OCI-LY1 (cell line): ENCODE measurements around the gene ARFGAP2.

ENCODE experiments used
- EZH2 ChIP-seq: fragments of 200-600 bp; sonication (generic), shearing (Covaris generic); IDR thresholded peaks from 2 replicates; pipeline ENCODE4 v1.8.0; 2017; ENCODE audit warnings: borderline replicate concordance, mixed run types, mild to moderate bottlenecking, antibody characterized with exemption, low read length, moderate library complexity, mixed read lengths
- TF ChIP-seq, protein P1 (sequence below): fragments of 200-600 bp; sonication (generic), shearing (Covaris generic); IDR thresholded peaks from 2 replicates; pipeline ENCODE4 v1.5.1; 2017; ENCODE audit warnings: mild to moderate bottlenecking, antibody characterized with exemption, low read length, moderate library complexity, mixed read lengths

DNA sequence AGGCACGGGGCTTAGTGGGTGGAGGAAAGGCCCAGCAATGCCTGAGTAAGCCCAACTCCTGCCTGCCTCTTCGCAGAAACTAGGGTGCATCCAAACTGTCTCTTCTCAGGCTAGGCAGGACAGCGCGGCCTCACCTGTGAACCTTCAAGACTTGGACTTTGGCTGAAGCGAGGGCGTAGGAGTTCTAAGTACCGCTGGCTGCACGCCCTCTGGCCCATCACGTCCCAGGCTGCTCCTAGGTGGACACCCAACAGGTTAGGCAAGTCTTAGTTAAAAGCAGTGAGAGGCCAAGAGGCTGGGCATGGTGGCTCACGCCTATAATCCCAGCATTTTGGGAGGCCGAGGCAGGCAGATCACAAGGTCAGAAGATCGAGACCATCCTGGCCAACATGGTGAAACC is 36.3 kb upstream of the ARFGAP2 start:
- TF ChIP-seq, protein P1, sequence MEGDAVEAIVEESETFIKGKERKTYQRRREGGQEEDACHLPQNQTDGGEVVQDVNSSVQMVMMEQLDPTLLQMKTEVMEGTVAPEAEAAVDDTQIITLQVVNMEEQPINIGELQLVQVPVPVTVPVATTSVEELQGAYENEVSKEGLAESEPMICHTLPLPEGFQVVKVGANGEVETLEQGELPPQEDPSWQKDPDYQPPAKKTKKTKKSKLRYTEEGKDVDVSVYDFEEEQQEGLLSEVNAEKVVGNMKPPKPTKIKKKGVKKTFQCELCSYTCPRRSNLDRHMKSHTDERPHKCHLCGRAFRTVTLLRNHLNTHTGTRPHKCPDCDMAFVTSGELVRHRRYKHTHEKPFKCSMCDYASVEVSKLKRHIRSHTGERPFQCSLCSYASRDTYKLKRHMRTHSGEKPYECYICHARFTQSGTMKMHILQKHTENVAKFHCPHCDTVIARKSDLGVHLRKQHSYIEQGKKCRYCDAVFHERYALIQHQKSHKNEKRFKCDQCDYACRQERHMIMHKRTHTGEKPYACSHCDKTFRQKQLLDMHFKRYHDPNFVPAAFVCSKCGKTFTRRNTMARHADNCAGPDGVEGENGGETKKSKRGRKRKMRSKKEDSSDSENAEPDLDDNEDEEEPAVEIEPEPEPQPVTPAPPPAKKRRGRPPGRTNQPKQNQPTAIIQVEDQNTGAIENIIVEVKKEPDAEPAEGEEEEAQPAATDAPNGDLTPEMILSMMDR, result no peak
- TF ChIP-seq EZH2, result no peak
